ENCODE measurements around the gene RASL10B. TPM values are rescaled to one million over a fixed set of nuclear protein-coding genes. Genes with fewer than 3 reads are reported as not detected.
A peak's percentile ranks its signal among the peaks of the same experiment; 100 is the strongest.
"Not testable (repeated sequence)": the region's sequence is repeated elsewhere in the genome, so short reads cannot be mapped to it uniquely, and the experiment has no call there.

Gene RASL10B, protein sequence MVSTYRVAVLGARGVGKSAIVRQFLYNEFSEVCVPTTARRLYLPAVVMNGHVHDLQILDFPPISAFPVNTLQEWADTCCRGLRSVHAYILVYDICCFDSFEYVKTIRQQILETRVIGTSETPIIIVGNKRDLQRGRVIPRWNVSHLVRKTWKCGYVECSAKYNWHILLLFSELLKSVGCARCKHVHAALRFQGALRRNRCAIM
- not detected for polyA plus RNA-seq (ENCODE audit: low read depth in 6 of 6)

- H3K4me1 Mint-ChIP-seq, result peaks cover 12 to 28% (median 12%) of the 10 kb centered on the region in 3 donors
- peak within 1 kb of the TSS; percentile 69 to 90 (median 81) for H3K4me3 Mint-ChIP-seq
- H3K27me3 Mint-ChIP-seq, result peaks cover 6 to 14% (median 12%) of the 10 kb centered on the region in 3 donors
- DNase-seq, result peak; percentile 29
- ATAC-seq (ENCODE audit: low read depth in 2 of 2), result peak; percentile 79 to 87
- peak within 1 kb of the TSS in 1 of 6 donors; percentile 93 for H3K27ac Mint-ChIP-seq
- no peaks in the 10 kb centered on the region for H3K9me3 Mint-ChIP-seq
- peaks cover 14 to 17% of the 10 kb centered on the region in 2 donors for H3K36me3 Mint-ChIP-seq
Measured at GRCh38 chr17:35731239-35731916, at the start of gene RASL10B. Gene RASL10B, plus strand, starts transcription at chr17:35731639. Its CDS starts 3,546 bp downstream, at chr17:35735185.

GRCh38 chr17:35683591-35683990 lies 47.8 kb upstream of the RASL10B start:
- DNase-seq (no peak), ATAC-seq (ENCODE audit: low read depth in 2 of 2) (no peak)
- no peak overlapping the region for H3K27ac Mint-ChIP-seq
- H3K4me3 Mint-ChIP-seq, result no peak overlapping the region
- H3K4me1 Mint-ChIP-seq, result peaks cover 0 to 5% (median 2%) of the 10 kb centered on the region in 3 donors
- H3K9me3 Mint-ChIP-seq, result no peaks in the 10 kb centered on the region
- no peaks in the 10 kb centered on the region for H3K27me3 Mint-ChIP-seq
- H3K36me3 Mint-ChIP-seq, result peaks cover 20 to 23% of the 10 kb centered on the region in 2 donors

- no peak overlapping the region for H3K4me3 Mint-ChIP-seq
- no peaks in the 10 kb centered on the region for H3K9me3 Mint-ChIP-seq
- H3K27ac Mint-ChIP-seq, result no peak overlapping the region
- no peak for ATAC-seq (ENCODE audit: low read depth in 2 of 2)
- H3K4me1 Mint-ChIP-seq, result peaks cover 0 to 5% (median 0%) of the 10 kb centered on the region in 3 donors
- no peak for DNase-seq
- no peaks in the 10 kb centered on the region for H3K27me3 Mint-ChIP-seq
- H3K36me3 Mint-ChIP-seq, result peaks cover 22 to 23% of the 10 kb centered on the region in 2 donors
Measured at GRCh38 chr17:35684055-35684802, 47.2 kb upstream of the RASL10B start.

- no peak for DNase-seq
- peaks cover 38 to 40% of the 10 kb centered on the region in 2 donors for H3K36me3 Mint-ChIP-seq
- H3K9me3 Mint-ChIP-seq, result peaks cover 0 to 3% (median 0%) of the 10 kb centered on the region in 7 donors
- H3K27ac Mint-ChIP-seq, result no peak overlapping the region
- H3K27me3 Mint-ChIP-seq, result no peaks in the 10 kb centered on the region
- H3K4me1 Mint-ChIP-seq, result peaks cover 0 to 5% (median 0%) of the 10 kb centered on the region in 3 donors
- no peak for ATAC-seq (ENCODE audit: low read depth in 2 of 2)
- H3K4me3 Mint-ChIP-seq, result no peak overlapping the region
Measured at GRCh38 chr17:35692512-35693210, 38.8 kb upstream of the RASL10B start.

DNA sequence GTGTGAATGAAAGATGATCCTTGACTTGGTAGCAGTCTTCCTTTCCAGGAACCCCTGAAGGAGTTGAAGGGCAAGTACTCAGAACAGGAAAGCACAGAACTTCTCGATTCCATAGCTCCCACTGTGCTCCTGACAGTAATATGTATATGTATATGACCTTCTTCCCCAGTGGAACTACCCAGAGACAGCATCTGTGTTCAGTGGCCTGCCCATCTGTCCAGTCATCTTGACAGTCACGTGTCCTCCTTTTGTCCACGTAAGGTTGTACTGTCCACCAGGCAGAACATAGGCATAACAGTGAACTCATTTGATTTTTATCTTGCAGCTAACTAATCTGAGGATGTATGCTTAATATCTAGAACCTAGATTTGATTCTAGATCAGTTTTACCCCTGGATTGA lies 37.8 kb upstream of the RASL10B start:
- Mint-ChIP-seq H3K27me3 (no peaks in the 10 kb centered on the region), H3K4me1 (no peaks in the 10 kb centered on the region), H3K36me3 (peaks cover 28 to 30% of the 10 kb centered on the region in 2 donors), H3K4me3 (no peak overlapping the region), H3K27ac (peak overlapping the region in 1 of 6 donors; percentile 63), H3K9me3 (peaks cover 0 to 3% (median 0%) of the 10 kb centered on the region in 7 donors)
- ATAC-seq (ENCODE audit: low read depth in 2 of 2), result no peak
- DNase-seq, result no peak

- no peak for DNase-seq
- peaks cover 0 to 2% (median 0%) of the 10 kb centered on the region in 7 donors for H3K9me3 Mint-ChIP-seq
- no peaks in the 10 kb centered on the region for H3K4me1 Mint-ChIP-seq
- ATAC-seq (ENCODE audit: low read depth in 2 of 2), result no peak
- no peaks in the 10 kb centered on the region for H3K27me3 Mint-ChIP-seq
- H3K4me3 Mint-ChIP-seq, result no peak overlapping the region
- H3K27ac Mint-ChIP-seq, result no peak overlapping the region
- peaks cover 20 to 25% of the 10 kb centered on the region in 2 donors for H3K36me3 Mint-ChIP-seq
Measured at GRCh38 chr17:35694906-35695305, 36.5 kb upstream of the RASL10B start.

GRCh38 chr17:35695613-35696012 lies 35.8 kb upstream of the RASL10B start:
- ATAC-seq (ENCODE audit: low read depth in 2 of 2), result no peak
- H3K27ac Mint-ChIP-seq, result no peak overlapping the region
- H3K9me3 Mint-ChIP-seq, result no peaks in the 10 kb centered on the region
- DNase-seq, result no peak
- no peaks in the 10 kb centered on the region for H3K4me1 Mint-ChIP-seq
- no peaks in the 10 kb centered on the region for H3K27me3 Mint-ChIP-seq
- H3K36me3 Mint-ChIP-seq, result peaks cover 15 to 21% of the 10 kb centered on the region in 2 donors
- no peak overlapping the region for H3K4me3 Mint-ChIP-seq

GRCh38 chr17:35698800-35699199 lies 32.6 kb upstream of the RASL10B start:
- no peak overlapping the region for H3K4me3 Mint-ChIP-seq
- H3K9me3 Mint-ChIP-seq, result peaks cover 0 to 9% (median 5%) of the 10 kb centered on the region in 7 donors
- H3K27ac Mint-ChIP-seq, result no peak overlapping the region
- H3K27me3 Mint-ChIP-seq, result no peaks in the 10 kb centered on the region
- no peak for DNase-seq
- peaks cover 28 to 29% of the 10 kb centered on the region in 2 donors for H3K36me3 Mint-ChIP-seq
- H3K4me1 Mint-ChIP-seq, result no peaks in the 10 kb centered on the region
- no peak for ATAC-seq (ENCODE audit: low read depth in 2 of 2)

DNA sequence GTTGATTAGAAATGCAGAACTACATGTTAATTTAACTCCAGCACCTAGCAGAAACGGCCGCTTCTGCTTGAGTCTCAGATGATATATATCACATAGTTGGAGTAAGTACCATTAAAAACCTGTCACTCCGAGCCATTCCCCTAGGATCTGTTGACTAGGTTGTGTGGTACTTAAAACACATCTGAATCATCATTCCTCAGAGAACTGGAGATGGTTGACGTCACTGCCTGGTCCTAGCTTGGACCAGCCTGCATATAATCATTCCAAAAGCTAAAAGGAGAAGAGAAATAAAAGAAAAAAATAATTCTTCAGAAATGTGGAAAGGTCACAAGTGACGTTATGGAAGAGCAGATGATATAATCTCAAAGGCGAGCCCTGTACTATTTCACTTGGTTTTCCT lies 31.3 kb upstream of the RASL10B start:
- Mint-ChIP-seq H3K4me3 (peak overlapping the region in 1 of 8 donors; percentile 10), H3K27ac (peak overlapping the region in 1 of 6 donors; percentile 36), H3K4me1 (peaks cover 0 to 8% (median 4%) of the 10 kb centered on the region in 3 donors), H3K36me3 (peaks cover 21 to 26% of the 10 kb centered on the region in 2 donors), H3K27me3 (no peaks in the 10 kb centered on the region), H3K9me3 (peaks cover 0 to 9% (median 5%) of the 10 kb centered on the region in 7 donors)
- DNase-seq (no peak), ATAC-seq (ENCODE audit: low read depth in 2 of 2) (no peak)

- no peaks in the 10 kb centered on the region for H3K27me3 Mint-ChIP-seq
- ATAC-seq (ENCODE audit: low read depth in 2 of 2) (no peak), DNase-seq (no peak)
- peaks cover 0 to 9% (median 5%) of the 10 kb centered on the region in 7 donors for H3K9me3 Mint-ChIP-seq
- peaks cover 13% of the 10 kb centered on the region in 2 donors for H3K36me3 Mint-ChIP-seq
- H3K27ac Mint-ChIP-seq, result peak overlapping the region in 1 of 6 donors; percentile 27
- peaks cover 4 to 8% (median 6%) of the 10 kb centered on the region in 3 donors for H3K4me1 Mint-ChIP-seq
- H3K4me3 Mint-ChIP-seq, result no peak overlapping the region
Measured at GRCh38 chr17:35701491-35701890, 29.9 kb upstream of the RASL10B start.

GRCh38 chr17:35703308-35703707 lies 28.1 kb upstream of the RASL10B start:
- DNase-seq; ATAC-seq (ENCODE audit: low read depth in 2 of 2); H3K9me3 Mint-ChIP-seq; H3K4me3 Mint-ChIP-seq; H3K27me3 Mint-ChIP-seq: not testable (repeated sequence)
- Mint-ChIP-seq H3K27ac (peak overlapping the region in 1 of 6 donors; percentile 24), H3K4me1 (peaks cover 13 to 24% (median 21%) of the 10 kb centered on the region in 3 donors), H3K36me3 (peaks cover 13% of the 10 kb centered on the region in 2 donors)

DNA sequence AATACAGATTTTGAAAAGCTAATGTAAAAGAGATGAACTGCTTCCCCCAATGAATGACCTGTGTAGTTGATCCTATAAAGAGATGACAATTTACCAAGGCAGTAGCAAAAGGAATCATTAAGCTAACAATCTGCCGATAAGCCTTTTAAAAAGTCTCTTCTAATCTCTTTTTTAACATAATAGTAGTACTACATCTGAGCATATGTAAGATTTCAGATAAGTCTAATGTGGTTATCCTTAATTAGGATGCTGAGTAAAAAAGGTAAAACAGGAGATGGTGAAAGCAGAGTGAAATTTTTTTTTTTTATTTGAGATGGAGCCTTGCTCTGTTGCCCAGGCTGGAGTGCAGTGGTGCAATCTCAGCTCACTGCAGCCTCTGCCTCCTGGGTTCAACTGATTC lies 26.2 kb upstream of the RASL10B start:
- peaks cover 0 to 9% (median 5%) of the 10 kb centered on the region in 7 donors for H3K9me3 Mint-ChIP-seq
- H3K36me3 Mint-ChIP-seq, result peaks cover 13 to 18% of the 10 kb centered on the region in 2 donors
- no peak overlapping the region for H3K4me3 Mint-ChIP-seq
- H3K27ac Mint-ChIP-seq, result peak overlapping the region in 2 of 6 donors; percentile 35 to 56
- ATAC-seq (ENCODE audit: low read depth in 2 of 2), result no peak
- peaks cover 24 to 42% (median 34%) of the 10 kb centered on the region in 3 donors for H3K4me1 Mint-ChIP-seq
- no peaks in the 10 kb centered on the region for H3K27me3 Mint-ChIP-seq
- DNase-seq, result no peak

DNA sequence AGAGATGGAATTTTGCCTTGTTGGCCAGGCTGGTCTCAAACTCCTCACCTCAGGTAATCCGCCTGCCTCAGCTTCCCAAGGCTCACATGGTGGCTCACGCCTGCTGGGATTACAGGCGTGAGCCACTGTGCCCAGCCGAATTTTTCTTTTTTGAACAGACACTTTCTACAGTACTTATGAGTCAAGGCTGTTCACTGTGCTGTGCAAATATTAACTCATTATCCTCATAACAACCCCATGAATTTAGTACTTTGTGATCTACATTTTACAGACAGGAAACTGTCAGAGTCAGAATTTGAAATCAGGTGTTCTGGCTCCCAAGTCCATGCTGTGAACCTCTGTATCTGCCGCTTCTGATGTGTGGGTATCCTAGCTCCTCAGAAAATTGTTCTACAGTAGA lies 25.7 kb upstream of the RASL10B start:
- peak overlapping the region in 3 of 6 donors; percentile 35 to 86 (median 44) for H3K27ac Mint-ChIP-seq
- no peak for ATAC-seq (ENCODE audit: low read depth in 2 of 2)
- H3K36me3 Mint-ChIP-seq, result peaks cover 18 to 21% of the 10 kb centered on the region in 2 donors
- H3K27me3 Mint-ChIP-seq, result no peaks in the 10 kb centered on the region
- peaks cover 0 to 9% (median 5%) of the 10 kb centered on the region in 7 donors for H3K9me3 Mint-ChIP-seq
- no peak for DNase-seq
- no peak overlapping the region for H3K4me3 Mint-ChIP-seq
- peaks cover 24 to 45% (median 34%) of the 10 kb centered on the region in 3 donors for H3K4me1 Mint-ChIP-seq

Measured in naive B cell (primary cell).